GM23248 (cell line): ENCODE measurements around the gene KRT38. TPM values are rescaled to one million over a fixed set of nuclear protein-coding genes. Genes with fewer than 3 reads are reported as not detected.

Experiments used
- DNase-seq: peaks from one replicate; pipeline ENCODE4 v3.0.0-alpha.2; 2015
- H2AFZ ChIP-seq: fragments of 200-600 bp; sonication (generic); 2 replicates; pipeline ENCODE4 v1.6.1; 2016; ENCODE audit warnings: antibody characterized with exemption
- H3F3A ChIP-seq: fragments of 200-600 bp; sonication (generic); 2 replicates; pipeline ENCODE4 v1.6.1; 2016; ENCODE audit warnings: mild to moderate bottlenecking, antibody characterized with exemption, mixed run types; ENCODE audit not compliant: insufficient read depth
- H3K27ac ChIP-seq: fragments of 200-600 bp; sonication (generic); 2 replicates; pipeline ENCODE4 v1.5.1; 2016; ENCODE audit warnings: mild to moderate bottlenecking
- H3K27me3 ChIP-seq: fragments of 200-600 bp; sonication (generic); replicated peaks from 2 replicates; pipeline ENCODE4 v1.6.1; 2016; ENCODE audit warnings: mild to moderate bottlenecking; ENCODE audit not compliant: insufficient read depth
- H3K36me3 ChIP-seq: fragments of 200-600 bp; sonication (generic); 2 replicates; pipeline ENCODE4 v1.6.1; 2016; ENCODE audit warnings: low read depth, mild to moderate bottlenecking
- H3K4me1 ChIP-seq: fragments of 200-600 bp; sonication (generic); 2 replicates; pipeline ENCODE4 v1.6.1; 2016; ENCODE audit warnings: mild to moderate bottlenecking; ENCODE audit not compliant: insufficient read depth
- H3K4me2 ChIP-seq: fragments of 200-600 bp; sonication (generic); one replicate; pipeline ENCODE4 v1.6.1; 2016; ENCODE audit warnings: mild to moderate bottlenecking; ENCODE audit not compliant: unreplicated experiment
- H3K4me3 ChIP-seq: fragments of 200-600 bp; sonication (generic); 2 replicates; pipeline ENCODE4 v1.5.1; 2016; ENCODE audit warnings: mild to moderate bottlenecking
- H3K79me2 ChIP-seq: fragments of 200-600 bp; sonication (generic); 2 replicates; pipeline ENCODE4 v1.6.1; 2016; ENCODE audit warnings: mild to moderate bottlenecking; ENCODE audit not compliant: insufficient read depth
- H3K9ac ChIP-seq: fragments of 200-600 bp; sonication (generic); 2 replicates; pipeline ENCODE4 v1.6.1; 2016; ENCODE audit warnings: mild to moderate bottlenecking
- H3K9me2 ChIP-seq: fragments of 200-600 bp; sonication (generic); 2 replicates; pipeline ENCODE4 v1.6.1; 2016; ENCODE audit warnings: mixed run types, mild to moderate bottlenecking, moderate library complexity; ENCODE audit not compliant: insufficient read depth
- H3K9me3 ChIP-seq: fragments of 200-600 bp; sonication (generic); one replicate; pipeline ENCODE4 v1.6.1; 2017; ENCODE audit warnings: low read depth
- H4K20me1 ChIP-seq: fragments of 200-600 bp; sonication (generic); 2 replicates; pipeline ENCODE4 v1.6.0; 2016; ENCODE audit not compliant: insufficient read depth
- EZH2 ChIP-seq: fragments of 200-600 bp; sonication (generic); IDR thresholded peaks from 2 replicates; pipeline ENCODE4 v1.6.1; 2018; ENCODE audit warnings: antibody characterized with exemption, mild to moderate bottlenecking; ENCODE audit not compliant: insufficient read depth, poor library complexity, severe bottlenecking
- EZH2phosphoT487 ChIP-seq: fragments of 200-600 bp; sonication (generic); IDR thresholded peaks from 2 replicates; pipeline ENCODE4 v1.6.1; 2018; ENCODE audit warnings: antibody characterized with exemption, moderate library complexity, mild to moderate bottlenecking, low read depth; ENCODE audit not compliant: insufficient read depth
- WGBS, 2 experiments: methylation state at CpG; one replicate each; pipeline ENCODE4 v1.1.6; 2015 to 2017; ENCODE audit warnings: low lambda C conversion rate in 2 of 2, low coverage in 1 of 2; ENCODE audit errors: missing lambda C conversion rate in 2 of 2; 5-methylcytosine and 5-hydroxymethylcytosine counted together
- in situ Hi-C: fragments of 300-500 bp; cut with MboI; formaldehyde crosslinking; loops from 2 replicates; pipeline ENCODE4 v1.15.0; 2020
- polyA plus RNA-seq: library from polyadenylated mRNA; unstranded; fragments of >200 nt; fragmentation: Nextera tagmentation; extraction: Ambion mirVana; gene quantifications from 2 replicates; pipeline ENCODE4 v1.2.1, GENCODE V29; 2016
- total RNA-seq: library from RNA; depleted of rRNA; stranded (reverse); fragments of >200 nt; shearing (Covaris generic); gene quantifications from 2 replicates; pipeline ENCODE4 v1.2.3, GENCODE V29; 2014

The KRT38 gene
- total and polyA plus RNA-seq, 2 experiments from 2014 or later, result not detected

DNA sequence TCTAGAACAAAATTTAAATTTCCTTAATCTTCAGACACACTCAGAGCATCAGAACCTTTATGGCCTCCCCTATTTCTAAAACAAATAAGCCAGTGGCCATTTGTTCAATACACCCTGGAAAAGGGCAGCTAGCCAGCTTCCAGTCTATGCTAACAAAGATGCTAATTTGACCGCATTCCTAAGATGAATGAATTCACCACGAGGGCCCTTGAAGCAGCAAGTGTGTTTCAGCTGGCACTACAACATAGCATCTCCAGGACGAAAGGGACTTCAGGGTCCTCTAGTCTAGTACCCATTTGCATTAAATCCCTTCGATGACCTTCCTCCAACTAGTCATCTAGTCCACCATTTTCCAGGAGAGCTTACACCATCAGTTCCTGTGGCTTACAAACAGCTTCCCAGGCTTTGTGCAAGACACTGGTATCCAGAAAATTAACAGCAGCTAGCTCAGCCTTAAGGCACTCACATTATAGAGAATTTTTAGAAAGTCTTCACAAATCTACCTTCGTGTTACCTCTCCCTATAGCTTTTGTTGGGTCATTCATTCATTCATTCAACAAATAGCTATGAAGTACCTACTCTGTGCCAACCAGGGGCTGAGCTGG, 27.3 kb downstream of the KRT38 start:
- Histone ChIP-seq H3K4me1 (peaks cover 27% of the 10 kb centered on the region), H3K9ac (no peak overlapping the region), H3K9me3 (no peaks in the 10 kb centered on the region), H3K79me2 (no peaks in the 10 kb centered on the region), H3K4me2 (no peak overlapping the region), H2AFZ (no peak overlapping the region), H3K36me3 (no peaks in the 10 kb centered on the region), H3K9me2 (no peaks in the 10 kb centered on the region), H3K27ac (no peak overlapping the region), H3K27me3 (no peaks in the 10 kb centered on the region), H3K4me3 (no peak overlapping the region), H3F3A (no peaks in the 10 kb centered on the region), H4K20me1 (no peaks in the 10 kb centered on the region)
- no peak for TF ChIP-seq EZH2
- no peak for TF ChIP-seq EZH2phosphoT487
- 70 to 72% methylated on average over 5 of the region's 5 CpGs for WGBS, 2 experiments
- DNase-seq, result no peak
- in situ Hi-C loops, result no loop called here

DNA sequence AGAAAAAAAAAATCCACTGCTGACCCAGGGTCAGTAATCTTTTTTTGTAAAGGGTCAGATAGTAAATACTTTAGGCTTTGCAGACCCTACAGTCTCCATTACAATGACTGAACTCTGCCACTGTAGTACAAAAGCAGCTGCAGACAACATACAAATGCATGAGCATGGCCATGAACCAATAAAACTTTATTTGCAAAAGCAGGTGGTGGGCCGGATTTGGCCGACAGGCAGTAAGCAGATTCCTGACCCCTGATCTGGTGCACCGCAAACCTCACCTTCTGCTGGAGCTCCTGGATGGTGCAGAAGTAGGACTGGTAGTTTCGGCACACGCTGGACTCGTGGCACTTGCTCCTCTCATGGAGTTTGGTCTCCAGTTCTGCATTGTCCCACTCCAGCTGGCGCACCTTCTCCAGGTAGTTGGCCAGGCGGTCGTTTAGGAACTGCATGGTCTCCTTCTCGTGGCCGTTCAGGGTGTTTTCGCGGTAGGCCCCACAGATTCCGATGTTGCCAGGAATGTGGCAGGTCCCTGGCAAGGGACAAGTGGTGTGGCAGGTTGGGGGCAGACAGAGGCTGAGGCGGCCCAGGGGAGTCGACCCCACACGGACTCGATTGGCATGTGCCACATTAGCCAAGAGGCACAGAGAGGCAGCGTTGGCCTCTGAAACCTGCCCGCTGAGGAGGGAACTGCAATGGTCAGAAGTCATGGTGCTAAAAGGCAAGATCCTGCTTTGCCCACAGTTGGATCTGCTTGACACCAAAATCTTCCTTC, 29.5 kb downstream of the KRT38 start:
- Histone ChIP-seq H2AFZ (no peak overlapping the region), H3K4me3 (no peak overlapping the region), H3K9me2 (no peaks in the 10 kb centered on the region), H3K27ac (no peak overlapping the region), H3K36me3 (no peaks in the 10 kb centered on the region), H3F3A (no peaks in the 10 kb centered on the region), H4K20me1 (no peaks in the 10 kb centered on the region), H3K4me1 (peaks cover 11% of the 10 kb centered on the region), H3K9ac (no peak overlapping the region), H3K9me3 (no peaks in the 10 kb centered on the region), H3K27me3 (no peaks in the 10 kb centered on the region), H3K79me2 (no peaks in the 10 kb centered on the region), H3K4me2 (no peak overlapping the region)
- WGBS, 2 experiments, result 97% methylated on average over 20 of the region's 20 CpGs
- DNase-seq, result no peak
- TF ChIP-seq EZH2 (no peak), EZH2phosphoT487 (no peak)
- in situ Hi-C loops, result no loop called here

DNA sequence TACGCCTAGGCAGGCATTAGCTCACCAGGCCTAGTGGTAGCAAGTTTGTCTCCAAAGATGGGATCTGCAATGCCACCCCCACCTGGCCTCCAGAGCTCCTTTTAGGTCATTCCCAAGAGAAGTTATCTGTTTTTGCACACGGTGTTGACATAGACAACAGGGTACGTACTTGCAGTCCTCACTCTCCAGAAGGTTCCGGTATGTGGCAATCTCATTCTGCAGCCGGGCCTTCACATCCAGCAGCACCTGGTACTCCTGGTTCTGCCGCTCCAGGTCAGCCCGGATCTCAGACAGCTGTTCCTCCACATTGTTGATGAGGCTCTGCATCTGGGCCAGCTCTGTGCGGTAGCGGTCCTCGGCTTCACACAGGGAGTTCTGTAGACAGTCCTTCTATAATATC, 33.6 kb downstream of the KRT38 start:
- WGBS, 2 experiments, result 93 to 96% methylated on average over 10 of the region's 10 CpGs
- Histone ChIP-seq H3K79me2 (no peaks in the 10 kb centered on the region), H3K4me2 (no peak overlapping the region), H3K36me3 (no peaks in the 10 kb centered on the region), H3K9me2 (no peaks in the 10 kb centered on the region), H3K27me3 (no peaks in the 10 kb centered on the region), H3K4me3 (no peak overlapping the region), H3F3A (peaks cover 29% of the 10 kb centered on the region), H3K9me3 (no peaks in the 10 kb centered on the region), H2AFZ (no peak overlapping the region), H4K20me1 (no peaks in the 10 kb centered on the region), H3K9ac (no peak overlapping the region), H3K27ac (no peak overlapping the region), H3K4me1 (peaks cover 26% of the 10 kb centered on the region)
- TF ChIP-seq EZH2phosphoT487, result no peak
- no peak for TF ChIP-seq EZH2
- in situ Hi-C loops, result no loop called here
- no peak for DNase-seq

DNA sequence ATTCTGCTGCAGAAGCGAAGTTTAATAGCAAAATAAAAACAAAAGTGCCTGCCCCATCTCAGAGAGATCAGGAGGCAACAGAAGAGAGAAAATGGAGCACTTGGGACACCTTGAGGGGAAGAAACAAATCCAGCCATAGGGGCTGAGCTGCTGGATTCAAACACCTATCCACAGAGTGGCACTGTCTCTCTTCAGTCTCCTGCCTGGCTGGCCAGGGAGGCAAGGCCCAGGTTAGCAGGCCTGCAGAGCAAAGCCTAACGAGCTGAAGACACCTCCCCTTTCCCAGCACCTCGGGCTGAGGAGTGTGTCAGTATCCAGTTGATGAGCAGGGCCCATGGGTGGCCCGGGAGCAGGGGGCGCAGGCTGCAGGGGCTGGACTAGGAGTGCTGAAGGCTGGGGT, 34.6 kb downstream of the KRT38 start:
- H2AFZ ChIP-seq, result no peak overlapping the region
- H4K20me1 ChIP-seq, result no peaks in the 10 kb centered on the region
- no peak overlapping the region for H3K4me2 ChIP-seq
- DNase-seq, result no peak
- no peaks in the 10 kb centered on the region for H3K79me2 ChIP-seq
- H3K36me3 ChIP-seq, result no peaks in the 10 kb centered on the region
- no peaks in the 10 kb centered on the region for H3K9me3 ChIP-seq
- no peak overlapping the region for H3K4me3 ChIP-seq
- 72 to 75% methylated on average over 5 of the region's 5 CpGs for WGBS, 2 experiments
- no peaks in the 10 kb centered on the region for H3K9me2 ChIP-seq
- peaks cover 30% of the 10 kb centered on the region for H3K4me1 ChIP-seq
- TF ChIP-seq EZH2phosphoT487 (no peak), EZH2 (no peak)
- H3K27me3 ChIP-seq, result no peaks in the 10 kb centered on the region
- H3K27ac ChIP-seq, result no peak overlapping the region
- in situ Hi-C loops, result no loop called here
- H3K9ac ChIP-seq, result no peak overlapping the region
- H3F3A ChIP-seq, result peaks cover 30% of the 10 kb centered on the region
